Eye (tissue), 1 donor: ENCODE results near the gene EFCAB11.

Experiments
- DNase-seq: peaks from one replicate; pipeline ENCODE4 v3.0.0-alpha.2; 2015

The EFCAB11 gene

DNA sequence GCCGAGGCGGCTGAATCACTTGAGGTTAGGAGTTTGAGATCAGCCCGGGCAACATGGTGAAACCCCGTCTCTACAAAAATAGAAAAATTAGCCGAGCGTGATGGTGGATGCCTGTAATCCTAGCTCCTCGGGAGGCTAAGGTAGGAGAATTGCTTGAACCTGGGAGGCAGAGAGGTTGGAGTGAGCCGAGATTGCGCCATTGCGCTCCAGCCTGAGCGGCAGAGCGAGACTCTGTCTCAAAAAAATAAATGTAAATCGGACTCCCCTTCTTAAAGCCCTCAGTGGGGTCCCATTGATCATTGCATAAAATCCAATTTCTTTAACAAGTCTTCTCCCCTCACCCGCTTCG, 2.1 kb upstream of the EFCAB11 start:
- DNase-seq: no peak

DNA sequence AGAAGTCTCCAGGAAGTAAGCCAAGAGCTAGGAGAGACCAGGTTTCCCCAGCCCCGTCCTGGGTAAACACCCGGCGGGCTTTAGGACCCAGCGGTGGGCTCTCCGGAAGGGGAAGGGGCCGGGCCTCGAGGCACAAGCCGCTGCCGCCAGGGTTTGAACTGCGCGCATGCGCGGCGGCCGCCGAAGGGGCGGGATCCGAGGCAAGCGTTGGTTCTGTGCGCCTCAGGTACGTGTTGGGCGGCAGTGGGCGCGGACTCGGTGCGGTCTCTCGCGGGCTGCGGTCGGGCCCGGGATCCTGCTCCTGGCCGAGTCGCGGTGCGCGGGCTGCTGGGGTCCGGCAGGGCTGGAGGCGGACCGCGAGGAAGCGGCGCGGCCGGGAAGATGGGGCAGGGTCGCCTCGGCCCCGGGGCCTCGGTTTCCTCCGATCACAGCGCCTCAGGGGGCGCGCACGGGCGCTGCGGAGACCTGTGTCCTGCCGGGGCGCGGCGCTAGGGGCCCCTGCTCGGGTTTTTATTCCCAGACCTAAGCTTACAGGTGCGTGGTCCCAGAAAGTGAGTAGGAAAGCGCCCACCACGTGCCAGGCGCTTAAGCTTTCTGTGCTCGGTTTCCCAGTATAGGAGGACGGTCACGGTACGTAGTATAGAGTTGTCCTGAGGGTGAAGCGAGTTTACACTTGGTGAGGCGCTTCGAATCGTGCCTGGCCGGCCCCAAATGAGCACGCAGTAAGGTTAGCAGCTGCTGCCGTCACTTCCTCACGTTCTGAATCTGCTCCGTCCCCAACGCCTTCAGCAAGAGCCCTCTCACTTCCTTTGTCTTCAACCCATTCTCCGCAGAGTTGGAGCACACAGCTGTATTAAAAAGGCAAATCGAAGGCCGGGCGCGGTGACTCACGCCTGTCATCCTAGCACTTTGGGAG, 1.5 kb upstream of the EFCAB11 start, which contains the start of gene TDP1:
Gene TDP1, plus strand, starts transcription at position 183 of the 916 bp plus-strand sequence. CDS start 7,188 bp downstream, outside the sequence.
- peak; percentile 98 for DNase-seq

DNA sequence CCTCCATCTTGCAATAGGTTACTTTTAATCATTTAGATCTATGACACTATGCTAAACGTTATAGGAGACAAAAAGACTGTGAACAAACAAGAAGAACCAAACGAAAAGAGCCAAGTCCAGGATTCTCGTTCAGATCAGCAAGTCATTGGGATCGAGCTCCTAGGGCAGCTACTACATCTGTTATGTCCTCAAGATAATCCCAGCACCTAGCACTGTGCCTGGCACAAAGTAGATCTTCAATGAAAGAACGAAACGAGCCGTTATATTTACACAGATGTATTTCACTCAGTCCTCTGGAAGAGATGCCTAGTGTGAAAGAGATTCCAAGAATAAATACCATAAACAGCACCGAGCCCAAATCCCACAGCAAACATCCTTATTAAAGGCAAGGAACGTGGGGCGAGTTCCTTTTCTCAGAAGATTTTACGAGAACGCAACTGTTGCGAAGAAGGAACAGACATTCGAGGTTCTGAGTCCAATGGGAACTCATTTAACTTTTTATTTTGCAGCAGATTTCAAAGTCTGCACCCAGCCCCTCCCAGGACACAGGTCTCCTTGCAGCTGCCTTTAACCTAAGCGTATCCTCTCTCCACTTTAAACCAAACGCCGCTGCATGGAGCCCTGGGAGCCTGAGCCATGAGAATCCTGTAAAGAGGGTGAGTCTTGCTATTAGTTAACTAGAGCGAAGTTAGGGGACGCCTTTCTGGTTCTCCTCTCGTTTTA, 653 bp upstream of the EFCAB11 start:
- no peak for DNase-seq

DNA sequence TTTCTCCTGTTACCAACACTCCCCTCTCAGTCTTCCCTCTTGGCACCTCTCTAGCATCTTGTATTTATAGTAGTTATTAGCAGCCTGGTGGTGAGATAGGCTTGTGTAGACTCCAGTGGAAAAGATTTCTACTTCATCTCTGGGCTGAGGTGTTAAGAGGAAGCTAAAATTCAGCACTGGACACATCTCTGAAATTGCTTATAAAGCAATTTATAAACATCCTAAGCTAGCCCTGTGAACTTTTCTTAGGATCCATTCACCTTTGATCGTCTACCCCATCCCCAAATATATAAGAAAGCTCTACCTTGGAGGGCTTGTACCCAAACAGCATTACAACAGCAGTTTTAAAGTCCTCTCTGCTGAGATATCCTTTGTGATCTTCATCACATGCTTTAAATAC, 928 bp downstream of the EFCAB11 start:
- DNase-seq: no peak

DNA sequence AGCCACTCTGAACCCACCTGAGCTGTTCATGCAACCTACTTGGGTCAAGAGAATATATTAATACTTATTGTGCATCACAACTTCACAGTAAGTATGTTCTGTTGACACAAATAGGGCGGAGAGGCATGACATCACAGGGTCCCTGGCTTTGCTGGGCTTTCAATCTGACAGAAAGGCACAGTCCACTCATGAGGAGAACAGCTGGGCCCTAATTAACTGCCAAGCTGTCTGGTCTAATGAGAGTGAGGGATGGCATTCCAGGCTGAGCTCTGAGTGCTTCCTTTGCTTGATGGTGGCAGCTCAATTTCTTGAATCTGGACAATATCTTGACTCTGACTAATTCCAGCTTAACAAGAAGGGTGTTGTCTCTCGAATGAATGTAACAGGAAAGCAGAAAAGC, 2.0 kb downstream of the EFCAB11 start:
- peak; percentile 75 for DNase-seq

DNA sequence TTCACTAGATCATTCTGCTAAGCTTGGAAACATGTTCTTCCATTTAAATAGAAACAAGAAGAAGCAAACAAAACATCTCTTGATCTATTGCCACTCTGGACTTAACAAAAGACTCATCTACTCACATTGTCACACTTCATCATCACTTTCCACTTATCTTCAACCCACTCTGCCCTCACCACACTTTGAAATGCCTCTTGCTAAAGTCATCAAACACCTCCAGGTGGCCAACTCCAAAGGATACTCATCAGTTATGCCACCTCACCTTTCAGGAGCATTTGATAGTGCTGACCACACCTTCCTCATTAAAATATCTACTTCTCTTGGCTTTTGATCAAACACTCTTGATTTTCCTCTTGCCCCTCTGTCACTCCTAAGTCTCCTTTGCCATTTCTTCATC, 7.2 kb downstream of the EFCAB11 start:
- no peak for DNase-seq

DNA sequence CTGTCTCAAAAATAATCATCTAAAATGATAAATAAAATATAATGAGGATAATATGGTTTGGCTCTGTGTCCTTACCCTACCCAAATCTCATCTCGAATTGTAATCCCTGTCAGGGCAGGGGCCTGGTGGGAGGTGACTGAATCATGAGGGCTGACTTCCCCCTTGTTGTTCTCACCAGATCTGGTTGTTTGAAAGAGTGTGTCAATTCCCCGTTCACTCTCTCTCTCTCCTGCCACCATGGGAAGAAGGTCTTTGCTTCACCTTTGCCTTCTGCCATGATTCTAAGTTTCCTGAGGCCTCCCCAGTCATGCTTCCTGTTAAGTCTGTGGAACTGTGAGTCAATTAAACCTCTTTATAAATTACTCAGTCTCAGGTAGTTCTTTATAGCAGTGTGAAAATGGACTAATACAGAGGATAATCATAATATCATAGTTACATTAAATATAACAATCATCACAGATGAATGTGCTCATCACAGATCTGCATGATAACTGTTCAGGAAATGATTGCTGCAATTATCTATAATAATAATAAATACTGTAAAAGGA, 12.6 kb downstream of the EFCAB11 start:
- no peak for DNase-seq

DNA sequence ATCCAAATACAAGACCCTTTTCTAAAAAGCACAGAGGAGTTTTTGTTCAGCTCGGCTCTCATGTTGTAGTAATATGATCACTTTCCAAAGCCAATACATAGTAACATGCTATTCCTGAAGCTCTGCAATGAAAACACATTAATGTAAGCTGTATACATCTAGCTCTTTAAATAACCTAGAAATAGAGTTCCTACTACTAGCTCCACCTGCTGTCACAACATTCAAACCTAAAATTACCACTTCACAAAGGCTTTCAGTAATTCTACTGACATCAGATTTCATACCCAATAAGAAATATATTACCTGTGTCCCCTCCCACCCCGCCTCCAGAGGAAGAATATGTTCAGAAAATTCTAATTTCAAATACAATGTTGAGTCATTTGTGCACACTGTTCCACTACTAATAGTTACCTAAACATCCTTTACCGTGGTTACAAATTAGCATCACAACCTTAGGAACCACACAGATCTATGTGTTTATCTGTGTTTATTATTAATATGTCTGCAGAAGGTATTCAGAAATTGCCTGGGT, 17.8 kb downstream of the EFCAB11 start:
- no peak for DNase-seq

DNA sequence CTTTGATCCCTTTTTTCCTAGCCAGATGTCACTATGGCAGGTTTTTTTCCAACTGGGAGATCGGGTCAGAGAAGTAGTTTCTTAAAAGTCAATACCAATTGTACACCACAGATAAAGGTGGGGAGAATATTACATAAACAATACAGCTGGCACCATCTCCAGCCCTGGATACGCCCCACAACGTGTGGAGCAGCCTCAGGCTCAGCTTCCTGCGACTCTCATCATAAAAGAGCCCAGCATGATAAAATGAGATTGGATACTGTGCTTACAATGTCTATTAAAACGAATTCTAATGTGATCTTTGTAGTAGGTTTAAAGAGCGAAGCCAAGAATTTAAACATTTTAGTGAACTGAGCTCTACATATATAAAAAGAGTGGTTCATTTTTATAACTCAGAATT, 21.5 kb downstream of the EFCAB11 start:
- DNase-seq: no peak

DNA sequence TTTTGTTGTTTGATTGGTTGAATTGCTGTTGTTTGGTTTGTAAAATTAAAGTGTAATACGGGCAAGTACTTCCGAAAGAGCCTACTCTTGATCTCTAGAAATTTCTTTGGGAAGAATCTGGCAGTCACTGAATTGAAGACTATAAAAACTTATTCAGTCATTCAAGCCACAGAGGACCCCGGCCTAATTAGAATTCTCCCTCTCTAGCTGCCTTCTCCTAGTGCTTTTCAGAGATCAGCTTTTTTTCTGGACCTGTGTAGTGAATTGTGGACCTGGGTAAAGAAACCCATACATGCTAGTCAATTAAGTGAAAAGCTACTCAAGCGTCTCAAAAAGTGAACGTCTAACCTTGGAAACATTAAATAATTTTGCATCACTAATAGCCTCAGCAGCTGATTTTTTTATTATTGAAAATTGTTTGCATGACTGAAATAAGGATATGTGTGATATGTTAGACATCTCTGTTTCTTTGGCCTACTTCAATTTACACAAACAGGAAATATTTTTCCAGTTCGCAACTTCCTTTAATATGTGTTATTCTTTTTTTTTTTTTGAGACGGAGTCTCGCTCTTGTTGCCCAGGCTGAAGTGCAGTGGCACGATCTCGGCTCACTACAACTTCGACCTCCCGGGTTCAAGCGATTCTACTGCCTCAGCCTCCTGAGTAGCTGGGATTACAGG, 27.2 kb downstream of the EFCAB11 start:
- DNase-seq: no peak

DNA sequence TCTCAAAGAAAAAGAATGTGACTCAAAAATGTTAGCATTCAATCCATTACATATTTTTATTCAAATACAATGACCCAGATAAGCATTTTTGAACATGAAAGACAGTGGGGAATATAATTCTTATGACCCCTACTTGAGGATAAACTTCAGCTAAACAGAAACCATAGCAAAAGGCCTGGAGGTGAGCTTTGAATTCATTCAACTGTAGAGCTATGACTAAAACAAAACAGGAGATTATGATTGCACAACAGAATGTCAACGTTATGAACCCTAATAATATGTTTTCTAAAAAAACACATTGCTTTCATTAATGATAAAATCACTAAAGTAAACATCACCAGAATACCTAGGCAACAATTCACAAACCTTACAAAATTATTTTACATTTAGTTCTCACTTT, 27.8 kb downstream of the EFCAB11 start:
- DNase-seq: no peak

DNA sequence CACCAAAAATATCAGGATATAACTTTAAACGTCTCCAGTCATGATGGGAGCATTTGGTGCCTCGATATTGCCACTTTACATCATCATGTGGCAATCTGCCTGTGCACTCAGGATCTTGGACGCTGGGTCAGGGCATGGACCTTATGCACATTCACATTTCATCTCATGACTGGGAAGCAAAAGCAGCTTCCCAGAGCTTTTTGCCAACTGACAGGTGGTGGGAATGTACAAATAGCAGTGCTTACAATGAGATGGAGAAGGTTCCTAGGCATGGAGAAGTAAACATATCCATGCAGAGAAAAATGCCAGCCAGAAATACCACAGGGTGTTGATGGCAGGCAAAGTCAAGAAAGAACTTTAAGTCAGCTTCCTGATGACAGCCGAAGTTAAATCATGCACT, 30.3 kb downstream of the EFCAB11 start:
- DNase-seq: no peak

DNA sequence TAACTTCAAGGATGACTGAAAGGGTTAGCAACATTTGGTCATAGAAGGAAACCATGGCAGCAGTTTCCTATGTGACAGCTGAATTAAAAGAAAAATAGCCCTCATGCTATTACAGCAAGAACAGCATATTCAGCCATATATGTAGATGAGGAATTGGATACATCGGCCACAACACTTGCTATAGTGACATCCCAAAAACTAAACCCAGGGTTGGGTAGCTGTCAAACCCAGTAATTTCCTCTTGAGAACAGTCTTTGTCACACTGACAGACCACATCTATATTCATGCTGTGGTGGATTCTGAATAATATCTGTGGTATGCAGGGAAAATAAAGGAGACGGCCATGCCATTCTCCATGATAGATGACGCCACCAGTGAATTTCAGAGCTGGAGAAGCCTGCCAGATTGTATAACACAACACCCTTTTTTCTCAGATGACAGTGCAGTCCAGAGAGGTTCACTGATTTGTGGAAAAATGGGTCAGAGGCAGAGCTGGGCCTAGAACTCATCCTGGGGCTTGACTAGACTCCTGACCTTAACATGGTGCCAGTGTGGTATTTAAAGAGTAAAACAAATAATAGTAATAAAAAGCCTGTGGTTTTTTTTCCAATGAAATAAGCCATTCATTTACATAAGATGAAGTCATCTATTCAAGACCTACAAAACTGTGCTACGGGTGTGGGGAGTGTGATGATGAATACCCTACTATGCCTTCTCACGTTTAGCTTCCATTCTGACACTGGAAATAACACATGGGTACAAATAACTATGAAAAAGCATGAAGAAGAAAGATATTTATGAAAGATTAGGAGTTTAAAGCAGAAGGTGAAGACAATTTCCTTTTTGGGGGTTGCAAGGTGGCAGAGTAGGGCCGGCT, 32.3 kb downstream of the EFCAB11 start:
- peak; percentile 58 for DNase-seq

DNA sequence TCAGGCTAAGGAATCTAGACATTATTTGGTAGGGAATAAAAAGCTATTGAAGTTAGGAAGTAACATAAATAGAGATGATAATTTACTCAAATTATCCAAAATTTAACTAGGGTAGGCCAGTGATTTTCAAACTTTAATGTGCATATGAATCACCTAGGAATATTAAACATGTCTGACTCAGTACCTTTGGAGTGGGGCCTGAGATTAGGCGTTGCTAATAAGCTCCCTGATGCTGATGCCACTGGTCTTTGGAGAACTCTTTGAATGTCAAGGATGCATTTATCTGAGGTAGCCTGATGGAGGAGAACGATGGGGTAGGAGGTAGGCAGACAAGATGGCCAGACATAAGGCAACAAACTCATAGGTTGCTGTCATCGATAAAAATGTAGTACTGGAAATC, 33.2 kb downstream of the EFCAB11 start:
- DNase-seq: no peak

DNA sequence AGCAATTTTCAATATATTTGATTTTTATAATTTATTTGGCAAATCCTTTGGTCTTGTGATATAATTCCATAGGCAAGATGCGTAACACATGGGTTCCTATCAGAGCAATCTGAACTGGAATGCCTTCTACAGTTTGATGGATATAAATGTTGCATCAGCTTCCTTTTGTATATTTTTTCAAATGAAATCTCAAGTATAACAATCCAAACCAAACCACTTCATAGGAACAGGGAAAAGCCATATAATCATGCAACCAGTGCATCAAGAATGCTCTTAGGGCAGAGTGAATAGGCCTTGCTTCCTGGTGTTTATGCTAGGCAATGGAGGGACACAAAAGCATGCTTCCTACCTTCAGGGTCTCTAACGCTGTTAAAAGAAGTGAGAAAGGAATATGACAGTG, 34.5 kb downstream of the EFCAB11 start:
- no peak for DNase-seq

DNA sequence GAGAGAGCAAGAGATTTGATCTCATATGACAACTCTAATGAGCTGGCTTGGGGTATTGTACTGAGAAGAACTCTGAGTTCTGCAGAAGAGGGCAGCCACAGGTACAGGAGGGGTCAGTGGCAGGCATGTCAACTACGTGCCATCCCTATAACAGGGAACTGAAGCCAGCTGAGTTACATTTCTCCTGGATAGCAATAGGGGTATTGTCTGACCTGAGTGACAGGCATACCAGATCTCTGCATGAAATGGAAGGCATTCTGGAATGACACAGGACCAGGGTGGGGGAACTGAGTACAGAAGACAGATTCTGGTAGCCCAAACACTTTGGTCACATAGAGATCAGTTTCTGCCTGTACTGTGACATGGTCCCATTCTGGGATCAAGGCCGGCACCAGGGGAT, 35.8 kb downstream of the EFCAB11 start:
- DNase-seq: no peak

DNA sequence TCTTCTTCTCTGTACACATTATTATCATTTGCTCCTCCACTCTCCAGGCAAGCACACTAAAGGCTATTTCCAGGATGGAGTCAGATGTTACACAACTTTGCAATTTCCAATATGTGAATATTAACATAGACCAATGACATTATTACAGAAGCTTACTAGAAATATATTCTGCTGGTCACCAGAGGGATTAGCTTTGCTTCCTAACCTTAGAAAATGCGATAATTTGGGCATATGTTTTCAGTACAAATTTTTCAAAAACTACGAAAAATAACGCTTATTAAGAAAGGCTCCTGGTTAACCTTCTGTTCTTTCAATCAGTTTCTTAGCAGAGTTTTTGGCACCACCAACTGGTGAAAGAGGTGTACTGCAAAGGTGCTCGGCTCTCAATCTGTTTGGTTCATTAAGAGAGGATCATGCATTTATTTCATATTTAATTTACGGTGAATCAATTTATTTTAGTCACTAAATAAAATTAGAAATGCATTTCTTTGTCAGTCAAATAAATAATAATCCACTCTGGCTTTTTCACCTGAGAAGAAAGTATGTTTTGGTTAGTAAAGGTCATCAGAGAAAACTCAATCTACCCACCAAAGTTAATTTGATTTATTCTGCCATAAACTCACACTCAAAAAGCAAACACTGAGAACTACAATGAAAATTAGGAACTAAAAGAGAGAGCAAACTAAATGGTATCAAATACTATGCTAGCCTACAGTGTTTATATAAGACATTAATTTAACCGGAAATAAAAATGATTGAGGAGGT, 39.2 kb downstream of the EFCAB11 start:
- peak; percentile 89 for DNase-seq

DNA sequence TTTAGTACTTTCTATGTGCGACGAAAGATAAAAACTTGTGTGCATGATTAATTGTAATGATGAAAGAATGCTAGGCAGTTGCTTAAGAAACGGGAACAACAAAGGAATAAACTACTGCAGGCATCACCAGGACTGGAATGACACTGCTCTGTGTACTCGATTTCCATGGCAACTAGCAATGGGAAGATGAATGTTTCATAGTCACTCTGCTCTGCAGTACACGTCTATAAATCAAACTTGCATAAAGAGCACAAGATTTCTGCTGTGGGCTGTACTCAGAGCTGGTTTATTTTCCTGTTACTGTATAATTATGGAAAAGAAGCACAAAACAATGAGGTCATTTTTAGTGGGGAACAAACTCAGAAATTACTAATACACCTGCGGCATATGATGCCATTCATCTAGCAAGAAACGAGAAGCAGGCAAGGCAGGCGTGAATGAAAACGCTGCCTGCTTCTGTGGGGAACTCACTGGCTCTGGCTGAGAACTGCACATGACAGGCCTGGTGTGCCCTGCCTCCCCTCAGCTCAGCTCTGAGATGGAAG, 41.8 kb downstream of the EFCAB11 start:
- peak; percentile 82 for DNase-seq

DNA sequence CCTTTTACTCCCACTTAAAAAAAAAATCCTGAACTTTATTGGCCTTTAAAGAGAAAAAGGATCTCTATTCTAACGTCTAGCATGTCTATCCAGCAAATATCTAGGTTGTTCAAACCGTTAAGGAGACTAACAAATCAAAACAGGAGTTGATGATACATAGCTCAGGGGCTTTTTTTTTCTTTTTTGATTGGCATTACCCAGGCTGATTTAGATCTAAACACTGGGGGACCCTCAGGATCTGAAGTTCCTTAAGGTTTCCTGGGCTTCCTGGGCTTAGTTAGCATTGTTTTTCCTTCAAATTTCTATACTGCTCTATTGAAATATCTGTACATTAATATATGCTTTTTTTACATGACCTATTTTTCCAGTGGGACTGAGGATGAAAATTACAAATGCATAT, 42.3 kb downstream of the EFCAB11 start:
- peak; percentile 43 for DNase-seq

DNA sequence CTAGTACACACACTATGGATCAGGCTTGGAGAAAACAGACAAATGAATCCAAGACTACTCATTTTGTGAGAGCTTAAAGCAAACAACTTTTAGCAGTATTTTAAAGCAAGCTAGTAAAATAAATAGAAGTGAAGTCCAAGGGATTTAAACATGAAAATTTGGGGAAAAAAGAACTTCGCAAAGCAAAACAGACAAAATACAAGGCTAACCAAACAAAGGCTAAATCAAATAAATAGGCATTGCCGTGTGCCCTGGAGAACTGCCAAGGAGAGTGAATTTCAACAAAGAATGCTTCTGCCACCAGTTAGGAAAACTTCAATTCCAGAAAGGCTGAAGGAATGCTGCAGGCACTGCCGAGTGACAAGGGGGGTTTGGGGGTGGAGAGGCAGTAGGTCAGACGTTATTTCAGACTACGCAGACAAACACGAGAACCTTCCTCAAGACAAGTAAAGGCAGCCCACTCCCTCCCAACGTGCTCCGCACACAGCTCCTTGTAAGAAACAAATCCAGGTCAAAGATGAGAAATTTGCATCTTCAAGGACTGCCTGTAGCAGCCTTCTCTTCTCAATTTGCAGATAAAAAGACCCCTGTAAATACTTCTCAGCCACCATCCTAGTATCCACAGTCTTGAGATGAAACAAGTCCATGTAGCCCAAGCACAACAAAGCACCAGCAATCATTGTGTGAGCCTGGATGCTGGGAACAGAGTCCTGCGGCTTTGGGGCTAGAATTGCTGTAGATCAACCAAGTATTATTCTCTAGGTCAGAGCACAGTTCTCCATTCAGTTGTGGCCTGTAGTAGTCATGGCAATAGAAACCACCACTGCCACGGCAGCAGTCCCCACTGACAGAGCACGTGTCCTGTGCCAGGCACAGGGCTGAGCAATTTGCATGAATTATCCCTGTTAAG, 43.3 kb downstream of the EFCAB11 start:
- DNase-seq: peak; percentile 80
